A673 (cell line): Measurements from ENCODE around the gene ROR2. TPM values are rescaled to one million over a fixed set of nuclear protein-coding genes. Genes with fewer than 3 reads are reported as not detected.

Experiments
- BruUV-seq: library from RNA; stranded (reverse); fragments of 400-500 nt; replicated peaks from 2 replicates; lab custom pipeline; 2021; lab: Mats Ljungman, UMichigan
- CTCF ChIA-PET: fragments of 300-600 bp; sonication (Branson Sonifier 250); formaldehyde crosslinking; loops from one replicate; lab custom pipeline; 2022; ENCODE audit warnings: antibody characterized with exemption; lab: Charles Lee
- POLR2A ChIA-PET: fragments of 300-600 bp; sonication (Branson Sonifier 250); formaldehyde crosslinking; loops from one replicate; lab custom pipeline; 2022; ENCODE audit warnings: antibody characterized with exemption; ENCODE audit not compliant: low non-redundant PET; lab: Charles Lee
- DNase-seq: peaks from one replicate; pipeline ENCODE4 v3.0.0-alpha.2; 2015; ENCODE audit warnings: low spot score
- H3K27ac ChIP-seq: fragments of 200-600 bp; sonication (generic); 2 replicates; pipeline ENCODE4 v1.5.1; 2016; ENCODE audit warnings: mixed run types, low read depth, mild to moderate bottlenecking, mixed read lengths, antibody characterized with exemption, low read length; ENCODE audit not compliant: poor library complexity, severe bottlenecking
- H3K27me3 ChIP-seq: fragments of 200-600 bp; sonication (generic); replicated peaks from 2 replicates; pipeline ENCODE4 v1.6.1; 2017; ENCODE audit warnings: mixed run types, low read depth, mild to moderate bottlenecking, mixed read lengths, antibody characterized with exemption, low read length; ENCODE audit not compliant: insufficient read depth, poor library complexity
- H3K36me3 ChIP-seq: fragments of 200-600 bp; sonication (generic); 2 replicates; pipeline ENCODE4 v1.6.1; 2016; ENCODE audit warnings: mixed run types, mild to moderate bottlenecking, mixed read lengths, antibody characterized with exemption, low read length; ENCODE audit not compliant: insufficient read depth, poor library complexity, severe bottlenecking
- H3K4me1 ChIP-seq: fragments of 200-600 bp; sonication (generic); 2 replicates; pipeline ENCODE4 v1.6.1; 2017; ENCODE audit warnings: mixed run types, mild to moderate bottlenecking, mixed read lengths, antibody characterized with exemption, low read length; ENCODE audit not compliant: insufficient read depth, poor library complexity, severe bottlenecking
- H3K4me3 ChIP-seq: fragments of 200-600 bp; sonication (generic); 2 replicates; pipeline ENCODE4 v1.5.1; 2016; ENCODE audit warnings: low read depth, mixed run types, mild to moderate bottlenecking, mixed read lengths, low read length; ENCODE audit not compliant: poor library complexity, severe bottlenecking
- H3K9me3 ChIP-seq: fragments of 200-600 bp; sonication (generic); 2 replicates; pipeline ENCODE4 v1.6.1; 2016; ENCODE audit warnings: mixed run types, low read depth, mild to moderate bottlenecking, mixed read lengths, antibody characterized with exemption, low read length; ENCODE audit not compliant: poor library complexity, severe bottlenecking
- CTCF ChIP-seq: fragments of 300-800, 200-600 bp; sonication (generic); conservative IDR thresholded peaks from 2 replicates; pipeline ENCODE4 v1.5.1; 2017; ENCODE audit warnings: low read depth, mild to moderate bottlenecking, antibody characterized with exemption, low read length, moderate library complexity, mixed read lengths
- EZH2 ChIP-seq: fragments of 200-600 bp; sonication (generic); IDR thresholded peaks from 2 replicates; pipeline ENCODE4 v1.6.1; 2017; ENCODE audit warnings: borderline replicate concordance, low read depth, mild to moderate bottlenecking, mixed read lengths, antibody characterized with exemption, low read length; ENCODE audit not compliant: poor library complexity, severe bottlenecking
- intact Hi-C: fragments of 100-400 bp; cut with micrococcal nuclease; formaldehyde crosslinking; loops from one replicate; pipeline ENCODE4 v1.10.0; 2022; ENCODE audit not compliant: unreplicated experiment
- total RNA-seq: library from RNA; stranded (reverse); gene quantifications from 2 replicates; pipeline ENCODE4 v1.2.3, GENCODE V29; 2021

ROR2 gene
- total RNA-seq, 1 experiment from 2014 or later, result 12.3 TPM

- no peaks in the 10 kb centered on the region for H3K36me3 ChIP-seq
- no TSS peak for BruUV-seq
- CTCF ChIA-PET, result no interaction called here
- no peaks in the 10 kb centered on the region for H3K4me1 ChIP-seq
- intact Hi-C loops, result no loop called here
- H3K27me3 ChIP-seq, result peaks cover 9% of the 10 kb centered on the region
- POLR2A ChIA-PET, result no interaction called here
- H3K27ac ChIP-seq, result no peak overlapping the region
- DNase-seq, result no peak
- H3K9me3 ChIP-seq, result no peaks in the 10 kb centered on the region
- TF ChIP-seq EZH2, result no peak
- no peak for TF ChIP-seq CTCF
- H3K4me3 ChIP-seq, result no peak overlapping the region
These were observed 22.1 kb upstream of the ROR2 start for GRCh38 chr9:91972076-91972626.

GRCh38 chr9:91967259-91967658 is 17.2 kb upstream of the ROR2 start:
- ChIA-PET POLR2A (no interaction called here), CTCF (no interaction called here)
- DNase-seq, result no peak
- H3K36me3 ChIP-seq, result no peaks in the 10 kb centered on the region
- no peaks in the 10 kb centered on the region for H3K9me3 ChIP-seq
- H3K4me1 ChIP-seq, result no peaks in the 10 kb centered on the region
- TF ChIP-seq EZH2 (no peak), CTCF (no peak)
- H3K4me3 ChIP-seq, result no peak overlapping the region
- intact Hi-C loops, result no loop called here
- no peak overlapping the region for H3K27ac ChIP-seq
- peaks cover 9% of the 10 kb centered on the region for H3K27me3 ChIP-seq
- no TSS peak for BruUV-seq

GRCh38 chr9:91966503-91966902 is 16.5 kb upstream of the ROR2 start:
- ChIA-PET CTCF (no interaction called here), POLR2A (no interaction called here)

GRCh38 chr9:91963711-91964240 is 13.7 kb upstream of the ROR2 start:
- H3K9me3 ChIP-seq, result no peaks in the 10 kb centered on the region
- no peak overlapping the region for H3K27ac ChIP-seq
- no peak for DNase-seq
- peaks cover 2% of the 10 kb centered on the region for H3K27me3 ChIP-seq
- TF ChIP-seq EZH2 (no peak), CTCF (no peak)
- no peak overlapping the region for H3K4me3 ChIP-seq
- ChIA-PET POLR2A (no interaction called here), CTCF (no interaction called here)
- BruUV-seq, result no TSS peak
- no peaks in the 10 kb centered on the region for H3K4me1 ChIP-seq
- H3K36me3 ChIP-seq, result no peaks in the 10 kb centered on the region
- intact Hi-C loops, result no loop called here

More at GRCh38 chr9:91966503-91966902, 16.5 kb upstream of the ROR2 start:
- Histone ChIP-seq H3K4me3 (no peak overlapping the region), H3K9me3 (no peaks in the 10 kb centered on the region), H3K36me3 (no peaks in the 10 kb centered on the region), H3K4me1 (no peaks in the 10 kb centered on the region), H3K27ac (no peak overlapping the region), H3K27me3 (peaks cover 9% of the 10 kb centered on the region)
- no TSS peak for BruUV-seq
- intact Hi-C loops, result no loop called here
- TF ChIP-seq EZH2, result no peak
- DNase-seq, result no peak
